HL-60 (cell line): ENCODE data around the gene STRIP2.

Source experiments
- DNase-seq, 2 experiments: peaks; one replicate each; pipeline ENCODE4 v3.0.0-alpha.2; 2010 to 2020; ENCODE audit warnings: low read depth in 1 of 2, low spot score in 1 of 2
- H3K27ac ChIP-seq: fragments of 250-450 bp; sonication (Bioruptor Pico); replicated peaks from 2 replicates; pipeline ENCODE4 v1.5.1; 2020; ENCODE audit warnings: mild to moderate bottlenecking, moderate library complexity
- H3K27me3 ChIP-seq: fragments of 250-450 bp; sonication (Bioruptor Pico); 2 replicates; pipeline ENCODE4 v1.5.1; 2021; ENCODE audit warnings: mild to moderate bottlenecking, moderate library complexity; ENCODE audit not compliant: insufficient read depth, poor library complexity, severe bottlenecking
- H3K4me3 ChIP-seq: replicated peaks from 2 replicates; pipeline ENCODE4 v1.5.1; 2011; ENCODE audit warnings: mild to moderate bottlenecking, control low read depth, low read length; ENCODE audit not compliant: insufficient read depth
- GABPA ChIP-seq: IDR thresholded peaks from 2 replicates; pipeline ENCODE4 v1.6.1; 2012; ENCODE audit warnings: low read depth
- POLR2AphosphoS5 ChIP-seq: IDR thresholded peaks from 2 replicates; pipeline ENCODE4 v1.6.1; 2012; ENCODE audit warnings: low read depth
- SPI1 ChIP-seq: IDR thresholded peaks from 2 replicates; pipeline ENCODE4 v1.6.1; 2012; ENCODE audit warnings: low read depth, mild to moderate bottlenecking, borderline replicate concordance
- TF ChIP-seq, protein P1 (sequence below): IDR thresholded peaks from one replicate; pipeline ENCODE4 v1.5.1; 2011; ENCODE audit warnings: low read length, control low read depth, inconsistent platforms; ENCODE audit not compliant: insufficient read depth
- TF ChIP-seq, protein P2 (sequence below): IDR thresholded peaks from 2 replicates; pipeline ENCODE4 v1.6.1; 2012; ENCODE audit warnings: low read depth; ENCODE audit not compliant: insufficient replicate concordance

STRIP2 gene

DNA sequence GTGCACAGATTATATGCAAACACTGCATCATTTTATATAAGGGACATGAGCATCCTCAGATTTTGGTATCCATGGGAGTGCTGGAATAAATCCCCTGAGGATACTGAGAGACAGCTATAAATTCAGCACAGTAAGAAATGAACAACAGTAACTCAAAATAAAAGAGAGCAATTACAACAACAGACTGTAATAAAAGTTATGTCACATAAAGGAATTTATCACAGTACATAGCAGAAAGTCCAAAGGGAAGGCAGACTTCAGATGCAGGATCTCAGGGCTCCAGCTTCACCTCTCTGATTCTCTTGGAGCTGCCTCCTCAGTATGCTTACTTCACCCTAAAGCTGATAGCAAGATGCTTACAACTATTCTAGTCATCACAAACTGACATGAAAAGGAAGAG lies 43.9 kb upstream of the STRIP2 start:
- no peak for DNase-seq
- no peaks in the 10 kb centered on the region for H3K27me3 ChIP-seq
- H3K27ac ChIP-seq: no peak overlapping the region
- TF ChIP-seq, protein P1, sequence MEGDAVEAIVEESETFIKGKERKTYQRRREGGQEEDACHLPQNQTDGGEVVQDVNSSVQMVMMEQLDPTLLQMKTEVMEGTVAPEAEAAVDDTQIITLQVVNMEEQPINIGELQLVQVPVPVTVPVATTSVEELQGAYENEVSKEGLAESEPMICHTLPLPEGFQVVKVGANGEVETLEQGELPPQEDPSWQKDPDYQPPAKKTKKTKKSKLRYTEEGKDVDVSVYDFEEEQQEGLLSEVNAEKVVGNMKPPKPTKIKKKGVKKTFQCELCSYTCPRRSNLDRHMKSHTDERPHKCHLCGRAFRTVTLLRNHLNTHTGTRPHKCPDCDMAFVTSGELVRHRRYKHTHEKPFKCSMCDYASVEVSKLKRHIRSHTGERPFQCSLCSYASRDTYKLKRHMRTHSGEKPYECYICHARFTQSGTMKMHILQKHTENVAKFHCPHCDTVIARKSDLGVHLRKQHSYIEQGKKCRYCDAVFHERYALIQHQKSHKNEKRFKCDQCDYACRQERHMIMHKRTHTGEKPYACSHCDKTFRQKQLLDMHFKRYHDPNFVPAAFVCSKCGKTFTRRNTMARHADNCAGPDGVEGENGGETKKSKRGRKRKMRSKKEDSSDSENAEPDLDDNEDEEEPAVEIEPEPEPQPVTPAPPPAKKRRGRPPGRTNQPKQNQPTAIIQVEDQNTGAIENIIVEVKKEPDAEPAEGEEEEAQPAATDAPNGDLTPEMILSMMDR: no peak
- TF ChIP-seq, protein P2, sequence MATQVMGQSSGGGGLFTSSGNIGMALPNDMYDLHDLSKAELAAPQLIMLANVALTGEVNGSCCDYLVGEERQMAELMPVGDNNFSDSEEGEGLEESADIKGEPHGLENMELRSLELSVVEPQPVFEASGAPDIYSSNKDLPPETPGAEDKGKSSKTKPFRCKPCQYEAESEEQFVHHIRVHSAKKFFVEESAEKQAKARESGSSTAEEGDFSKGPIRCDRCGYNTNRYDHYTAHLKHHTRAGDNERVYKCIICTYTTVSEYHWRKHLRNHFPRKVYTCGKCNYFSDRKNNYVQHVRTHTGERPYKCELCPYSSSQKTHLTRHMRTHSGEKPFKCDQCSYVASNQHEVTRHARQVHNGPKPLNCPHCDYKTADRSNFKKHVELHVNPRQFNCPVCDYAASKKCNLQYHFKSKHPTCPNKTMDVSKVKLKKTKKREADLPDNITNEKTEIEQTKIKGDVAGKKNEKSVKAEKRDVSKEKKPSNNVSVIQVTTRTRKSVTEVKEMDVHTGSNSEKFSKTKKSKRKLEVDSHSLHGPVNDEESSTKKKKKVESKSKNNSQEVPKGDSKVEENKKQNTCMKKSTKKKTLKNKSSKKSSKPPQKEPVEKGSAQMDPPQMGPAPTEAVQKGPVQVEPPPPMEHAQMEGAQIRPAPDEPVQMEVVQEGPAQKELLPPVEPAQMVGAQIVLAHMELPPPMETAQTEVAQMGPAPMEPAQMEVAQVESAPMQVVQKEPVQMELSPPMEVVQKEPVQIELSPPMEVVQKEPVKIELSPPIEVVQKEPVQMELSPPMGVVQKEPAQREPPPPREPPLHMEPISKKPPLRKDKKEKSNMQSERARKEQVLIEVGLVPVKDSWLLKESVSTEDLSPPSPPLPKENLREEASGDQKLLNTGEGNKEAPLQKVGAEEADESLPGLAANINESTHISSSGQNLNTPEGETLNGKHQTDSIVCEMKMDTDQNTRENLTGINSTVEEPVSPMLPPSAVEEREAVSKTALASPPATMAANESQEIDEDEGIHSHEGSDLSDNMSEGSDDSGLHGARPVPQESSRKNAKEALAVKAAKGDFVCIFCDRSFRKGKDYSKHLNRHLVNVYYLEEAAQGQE: no peak
- H3K4me3 ChIP-seq: no peak overlapping the region

DNA sequence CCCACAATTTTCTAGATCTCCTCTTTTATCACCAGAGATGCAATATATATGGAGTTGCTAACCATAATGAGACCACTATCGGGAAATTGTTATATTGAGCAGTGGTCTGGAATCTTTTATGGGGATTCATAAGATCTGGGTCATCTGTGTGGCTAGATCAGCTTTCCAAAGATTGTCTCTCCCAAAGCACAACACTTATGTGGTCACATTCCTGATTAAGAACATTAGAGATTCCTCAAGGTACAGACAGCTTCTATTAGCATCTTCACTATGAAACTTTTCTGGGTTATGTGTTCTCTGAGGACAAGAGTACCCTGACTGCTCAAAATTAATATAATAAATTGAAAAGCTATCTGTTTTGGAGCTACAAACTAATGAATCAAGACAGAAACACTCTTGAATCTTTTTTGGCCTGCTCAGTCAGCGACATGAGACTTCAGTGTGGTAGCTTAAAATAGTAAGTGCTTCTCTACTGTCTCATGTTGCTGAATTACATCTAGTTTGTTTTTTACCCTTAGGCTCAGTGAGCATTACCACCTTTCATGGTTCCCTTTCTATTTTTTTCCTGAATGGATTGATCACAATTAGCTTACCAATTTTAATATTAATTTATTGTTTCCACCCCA lies 42.6 kb upstream of the STRIP2 start:
- no peak for DNase-seq
- no peak overlapping the region for H3K27ac ChIP-seq
- H3K27me3 ChIP-seq: no peaks in the 10 kb centered on the region
- no peak overlapping the region for H3K4me3 ChIP-seq
- TF ChIP-seq, protein P2: no peak
- TF ChIP-seq POLR2AphosphoS5: no peak
- TF ChIP-seq, protein P1: no peak
- TF ChIP-seq SPI1: no peak
- no peak for TF ChIP-seq GABPA

DNA sequence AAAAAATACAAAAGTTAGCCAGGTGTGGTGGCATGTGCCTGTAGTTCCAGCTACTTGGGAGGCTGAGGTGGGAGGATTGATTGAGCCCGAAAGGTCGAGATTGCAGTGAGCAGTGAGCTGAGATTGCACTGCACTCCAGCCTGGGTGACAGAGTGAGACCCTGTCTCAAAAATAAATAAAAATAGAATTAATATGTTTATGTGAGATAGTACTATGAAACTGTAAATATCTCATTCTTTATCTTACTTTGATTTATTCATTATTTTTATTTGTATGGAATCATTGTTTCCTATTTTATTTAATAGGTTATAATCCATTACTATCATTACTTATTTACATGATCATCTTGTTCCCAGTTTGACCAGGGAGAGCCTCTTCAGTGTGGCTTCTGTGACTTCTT lies 41.0 kb upstream of the STRIP2 start:
- Histone ChIP-seq H3K27me3 (no peaks in the 10 kb centered on the region), H3K27ac (no peak overlapping the region), H3K4me3 (no peak overlapping the region)
- DNase-seq: no peak
- no peak for TF ChIP-seq SPI1

DNA sequence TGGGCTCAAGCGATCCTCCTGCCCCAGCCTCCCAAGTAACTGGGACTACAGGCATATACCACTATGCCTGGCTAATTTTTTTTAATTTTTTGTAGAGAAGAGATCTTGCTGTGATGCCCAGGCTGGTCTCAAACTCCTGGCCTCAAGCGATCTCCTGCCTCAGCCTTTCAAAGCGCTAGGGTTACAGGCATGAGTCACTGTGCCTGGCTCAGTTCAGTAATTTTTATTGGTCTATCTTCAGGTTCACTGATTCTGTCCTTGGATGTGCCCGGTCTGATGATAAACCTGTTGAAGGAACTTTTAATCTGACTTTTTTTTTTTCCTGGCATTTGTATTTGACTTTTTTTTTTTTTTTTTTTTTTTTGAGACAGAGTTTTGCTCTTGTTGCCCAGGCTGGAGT lies 40.1 kb upstream of the STRIP2 start:
- no peak for DNase-seq
- no peak overlapping the region for H3K27ac ChIP-seq
- TF ChIP-seq GABPA: no peak
- H3K4me3 ChIP-seq: no peak overlapping the region
- no peaks in the 10 kb centered on the region for H3K27me3 ChIP-seq
